GM18867 (cell line): ENCODE results near the gene EYA2.
"Not testable (repeated sequence)": the region's sequence is repeated elsewhere in the genome, so short reads cannot be mapped to it uniquely, and the experiment has no call there.

Experiments used
- ATAC-seq: cut with Tn5 transposase; IDR thresholded peaks from one replicate; pipeline ENCODE4 v1.9.1; 2021; ENCODE audit warnings: mild to moderate bottlenecking, moderate library complexity; ENCODE audit not compliant: unreplicated experiment

The EYA2 gene

DNA sequence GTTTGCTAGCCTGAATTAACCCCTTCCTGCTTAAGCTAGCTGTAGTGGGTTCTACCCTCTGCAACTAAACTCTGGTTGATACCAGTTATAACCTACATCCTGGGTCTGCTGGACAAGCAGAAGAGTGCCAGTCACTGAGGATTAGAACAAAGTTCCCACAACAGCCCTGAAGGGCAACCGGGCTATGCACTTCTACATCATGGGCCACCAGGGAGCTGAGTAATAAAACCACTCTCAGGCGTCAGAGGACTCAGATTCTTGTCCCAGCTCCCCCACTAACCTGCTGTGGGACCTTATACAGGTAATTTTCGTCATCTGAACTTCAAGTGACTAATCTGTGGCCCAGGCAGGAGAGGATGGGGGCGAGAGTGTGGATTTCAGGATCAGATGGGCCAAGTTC, 56.8 kb downstream of the EYA2 start:
- no peak for ATAC-seq

DNA sequence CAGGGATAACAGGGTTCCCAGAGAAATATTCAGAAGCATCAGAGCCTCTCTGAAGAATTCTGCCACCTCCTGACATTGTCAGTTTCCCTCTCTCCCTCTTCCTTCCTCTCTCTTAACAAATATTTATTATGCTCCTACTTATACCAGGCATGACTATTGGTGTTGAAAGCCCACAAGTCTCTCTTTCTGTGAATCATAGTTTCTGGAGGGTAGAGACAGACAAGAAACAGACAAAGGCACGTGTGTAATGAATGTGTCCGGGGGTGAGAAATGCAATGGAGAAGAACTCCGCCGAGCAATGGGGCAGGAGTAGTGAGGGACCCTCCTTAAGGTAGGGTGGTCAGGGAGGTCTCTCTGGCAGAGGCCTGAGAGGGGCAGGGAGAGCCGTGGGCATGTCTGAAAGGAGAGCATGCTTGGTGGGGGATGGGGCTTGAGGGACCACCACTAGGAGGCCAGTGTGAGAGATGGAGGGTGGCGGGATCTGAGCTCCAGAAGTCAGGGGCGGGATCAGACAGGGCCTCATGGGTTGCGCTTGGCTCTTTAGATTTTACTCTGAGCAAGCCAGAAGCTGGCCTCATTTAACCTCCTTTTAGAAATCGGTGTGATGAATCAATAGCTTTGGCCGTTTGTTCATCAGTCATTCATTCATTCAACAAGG, 57.3 kb downstream of the EYA2 start:
- no peak for ATAC-seq

DNA sequence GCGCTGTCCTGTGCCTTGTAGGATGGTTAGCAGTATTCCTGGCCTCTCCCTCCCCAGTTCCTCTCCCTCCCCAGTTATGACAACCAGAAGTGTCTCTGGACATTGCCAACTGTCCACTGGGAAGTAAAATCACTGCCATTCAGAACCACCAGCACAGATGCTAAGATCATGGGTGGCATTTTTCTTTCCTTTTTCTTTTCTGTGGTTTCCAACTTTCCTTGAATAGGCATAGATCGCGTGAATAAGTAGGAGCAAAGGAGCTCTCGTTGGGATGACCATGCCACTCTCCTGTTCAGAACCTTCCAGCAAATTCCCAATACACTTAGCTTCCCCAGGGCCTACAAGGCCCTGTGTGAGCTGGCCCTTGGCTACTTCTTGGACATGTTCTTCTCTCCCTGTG, 59.0 kb downstream of the EYA2 start:
- ATAC-seq = no peak

- ATAC-seq = no peak
Observed at GRCh38 chr20:46954490-46955038, 59.9 kb downstream of the EYA2 start.

DNA sequence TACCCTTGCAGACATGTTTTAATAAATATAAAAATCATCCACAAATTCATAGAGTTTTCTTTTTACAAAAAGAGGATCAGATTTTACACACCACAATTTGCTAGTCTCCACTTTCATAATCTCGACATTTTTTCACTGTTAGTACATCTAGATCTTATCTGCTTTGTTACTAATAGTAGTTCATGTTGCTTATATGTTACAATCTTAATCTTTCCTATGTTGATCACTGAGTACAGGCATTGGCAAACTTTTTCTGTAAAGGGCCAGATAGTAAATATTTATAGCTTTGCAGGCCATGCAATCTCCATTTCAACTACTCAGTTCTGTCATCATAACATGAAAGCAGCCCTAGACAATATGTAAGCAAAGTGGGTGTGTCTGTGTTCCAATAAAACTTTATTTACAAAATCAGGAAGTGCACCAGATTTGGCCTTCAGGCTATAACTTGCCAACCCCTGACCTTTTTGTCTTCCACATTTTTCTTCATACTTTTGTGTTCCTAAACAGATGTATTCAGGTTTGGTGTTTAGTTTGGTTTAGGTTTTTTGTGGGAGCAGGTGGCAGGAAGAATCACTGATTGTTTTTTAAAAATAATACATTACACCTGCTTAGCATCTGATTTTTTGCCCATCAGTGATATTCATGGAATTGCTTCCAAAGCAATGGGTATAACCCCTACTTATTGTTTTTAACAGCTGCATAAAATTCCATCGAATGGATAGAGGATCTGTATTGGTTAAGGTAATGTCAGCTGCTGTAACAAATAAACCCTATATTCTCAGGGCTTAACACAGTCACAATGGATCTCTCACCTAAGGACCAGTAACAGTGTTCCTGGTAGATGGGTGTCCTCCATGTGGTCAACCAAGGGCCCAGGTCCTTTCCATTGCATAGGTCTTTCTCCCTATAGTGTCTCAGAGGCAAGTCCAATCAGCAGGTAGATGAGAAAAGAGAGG, 61.2 kb downstream of the EYA2 start:
- no peak for ATAC-seq

- ATAC-seq = no peak
Observed at GRCh38 chr20:46959081-46959692, 64.5 kb downstream of the EYA2 start.

GRCh38 chr20:46959821-46960220, 65.2 kb downstream of the EYA2 start:
- no peak for ATAC-seq

DNA sequence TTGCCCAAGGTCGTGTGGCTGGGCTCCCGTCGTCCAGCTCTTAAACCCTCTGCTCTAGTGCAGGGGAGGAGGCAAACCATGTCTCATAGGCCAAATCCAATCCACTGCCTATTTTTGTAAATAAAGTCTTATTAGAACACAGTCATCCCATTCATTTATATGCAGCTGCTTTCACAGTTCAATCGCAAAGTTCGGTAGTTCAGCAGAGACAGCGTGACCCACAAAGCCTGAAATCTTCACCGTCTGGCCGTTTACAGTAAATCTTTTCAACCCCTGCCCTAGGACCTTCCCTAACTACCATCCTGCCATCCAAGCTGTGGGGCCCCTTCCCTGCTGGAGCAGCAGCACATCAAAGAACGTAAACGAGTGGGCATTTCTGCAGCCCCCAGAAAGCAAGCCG, 65.9 kb downstream of the EYA2 start:
- ATAC-seq = no peak

DNA sequence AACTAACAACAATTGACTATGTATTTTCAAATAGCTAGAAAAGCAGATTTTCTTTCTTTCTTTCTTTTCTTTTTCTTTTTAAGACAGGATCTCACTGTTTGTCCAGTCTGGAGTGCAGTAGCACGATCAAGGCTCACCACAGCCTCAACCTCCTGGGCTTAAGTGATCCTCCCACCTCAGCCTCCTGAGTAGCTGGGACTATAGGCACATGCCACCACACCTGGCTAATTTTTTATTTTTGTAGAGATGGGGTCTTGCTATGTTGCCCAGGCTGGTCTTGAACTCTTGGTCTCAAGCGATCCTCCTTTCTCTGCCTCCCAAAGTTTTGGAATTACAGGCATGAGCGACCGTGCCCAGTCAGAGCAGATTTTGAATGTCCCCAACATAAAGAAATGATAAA, 67.3 kb downstream of the EYA2 start:
- not testable (repeated sequence) for ATAC-seq

GRCh38 chr20:46962452-46963195, 68.0 kb downstream of the EYA2 start:
- ATAC-seq = no peak

- ATAC-seq = no peak
Observed at GRCh38 chr20:46963196-46963529, 68.5 kb downstream of the EYA2 start.

DNA sequence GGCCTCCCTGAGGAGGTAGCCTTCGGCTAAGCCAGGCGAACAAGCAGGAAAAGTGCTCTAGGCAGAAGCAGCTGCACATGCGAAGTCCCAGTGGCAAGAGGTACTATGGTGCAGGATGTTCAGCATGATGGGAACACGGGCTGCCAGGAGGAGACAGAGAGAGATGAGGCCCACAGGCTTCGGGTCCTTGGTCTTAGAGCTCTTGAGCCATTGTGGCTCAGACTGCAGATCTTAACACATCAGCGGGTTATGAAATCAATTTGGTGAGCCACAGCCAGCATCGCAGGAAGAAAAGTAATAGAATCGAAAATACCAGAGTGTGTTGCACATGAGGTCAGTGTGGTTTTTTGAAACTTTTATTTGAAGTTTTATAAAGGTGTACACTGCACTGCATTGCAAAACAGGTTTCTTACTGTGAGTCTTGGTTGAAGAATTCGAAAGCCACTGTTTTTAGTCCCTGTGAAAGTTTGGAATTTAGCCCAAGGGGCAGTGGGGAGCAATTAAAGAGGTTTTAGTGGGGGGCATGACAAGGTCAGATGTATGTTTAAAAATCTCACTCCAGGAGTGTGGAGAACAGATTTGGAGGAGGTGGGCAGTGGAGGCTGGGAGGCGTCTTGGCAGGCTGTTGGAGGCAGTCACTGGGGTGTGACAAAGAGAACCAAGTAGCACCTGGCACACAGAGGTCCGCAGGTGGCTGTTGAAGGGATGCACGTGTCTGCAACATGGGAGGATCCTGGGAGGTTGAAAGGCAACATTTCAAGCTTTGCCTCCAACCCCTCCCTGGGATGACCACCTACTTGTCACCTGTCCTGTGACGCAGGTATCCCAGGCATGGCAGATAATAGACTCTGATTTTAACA, 69.3 kb downstream of the EYA2 start:
- ATAC-seq = no peak

- no peak for ATAC-seq
Observed at GRCh38 chr20:46964618-46965455, 70.2 kb downstream of the EYA2 start.

GRCh38 chr20:46965477-46965876, 70.8 kb downstream of the EYA2 start:
- ATAC-seq = no peak

GRCh38 chr20:46967646-46968045, 73.0 kb downstream of the EYA2 start:
- ATAC-seq = no peak

GRCh38 chr20:46970937-46971630, 76.4 kb downstream of the EYA2 start:
- no peak for ATAC-seq

DNA sequence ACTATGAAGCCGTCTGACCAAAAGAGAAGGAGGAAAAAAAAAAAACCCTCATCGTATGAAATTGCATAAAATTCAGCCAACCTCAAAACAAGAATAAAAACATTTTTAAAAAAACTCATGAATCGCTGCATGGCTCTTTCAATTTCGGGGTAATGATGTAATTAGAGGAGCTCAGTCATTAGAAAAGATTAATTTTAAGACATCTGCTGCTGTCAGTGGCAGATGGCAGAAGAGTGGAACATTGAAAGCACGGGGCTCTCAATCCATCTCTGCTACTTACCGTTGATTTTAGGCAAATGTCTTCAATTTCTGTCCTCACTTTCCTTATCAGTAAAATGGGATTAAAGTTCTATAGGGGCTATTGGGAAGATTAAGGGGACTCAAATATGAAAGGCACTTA, 79.1 kb downstream of the EYA2 start:
- no peak for ATAC-seq

- ATAC-seq = no peak
Observed at GRCh38 chr20:46974669-46975434, 80.2 kb downstream of the EYA2 start.
